Measurements from ENCODE around the gene ASTN2. TPM values are rescaled to one million over a fixed set of nuclear protein-coding genes. Genes with fewer than 3 reads are reported as not detected.

The ASTN2 gene
- polyA plus RNA-seq, 1 donor from 2014 or later = 6.8 TPM

GRCh38 chr9:116813031-116813300 lies 601.9 kb downstream of the ASTN2 start:
- H3K4me2 ChIP-seq (ENCODE audit: low read length) = no peak overlapping the region

GRCh38 chr9:116812231-116813030 lies 602.4 kb downstream of the ASTN2 start:
- Histone ChIP-seq H3K4me3 (ENCODE audit: low read length) (no peak overlapping the region), H3K36me3 (ENCODE audit: insufficient read depth, low read length) (no peaks in the 10 kb centered on the region), H3F3A (ENCODE audit: insufficient read depth, low read length, poor library complexity, severe bottlenecking) (no peaks in the 10 kb centered on the region), H3K79me2 (replicated peaks; ENCODE audit: insufficient read depth, low read length) (no peaks in the 10 kb centered on the region), H3K9me2 (ENCODE audit: insufficient read depth, low read length) (no peaks in the 10 kb centered on the region), H4K20me1 (ENCODE audit: insufficient read depth) (no peaks in the 10 kb centered on the region), H3K9ac (ENCODE audit: low read length) (no peak overlapping the region), H2AFZ (ENCODE audit: low read depth, low read length) (no peak overlapping the region), H3K27ac (ENCODE audit: low read length) (no peak overlapping the region), H3K4me2 (ENCODE audit: low read length) (no peak overlapping the region), H3K27me3 (ENCODE audit: insufficient read depth, low read depth, low read length) (no peaks in the 10 kb centered on the region), H3K9me3 (ENCODE audit: low read length) (no peaks in the 10 kb centered on the region)
- TF ChIP-seq REST (IDR thresholded peaks at IDR 0.05; ENCODE audit: borderline replicate concordance) = no peak
- no peak for TF ChIP-seq CTCF (IDR thresholded peaks at IDR 0.05; ENCODE audit: poor library complexity, severe bottlenecking)
- TF ChIP-seq MXI1 (conservative IDR thresholded peaks at IDR 0.05; ENCODE audit: poor library complexity, severe bottlenecking) = no peak
- no peak for TF ChIP-seq TAF1 (IDR thresholded peaks at IDR 0.05; ENCODE audit: low read depth)
- no peak for TF ChIP-seq POLR2AphosphoS5 (IDR thresholded peaks at IDR 0.05)
- TF ChIP-seq EP300 (conservative IDR thresholded peaks at IDR 0.05; ENCODE audit: poor library complexity, severe bottlenecking) = no peak

More at GRCh38 chr9:116813031-116813300, 601.9 kb downstream of the ASTN2 start:
- Histone ChIP-seq H3K79me2 (replicated peaks; ENCODE audit: insufficient read depth, low read length) (no peaks in the 10 kb centered on the region), H3K36me3 (ENCODE audit: insufficient read depth, low read length) (no peaks in the 10 kb centered on the region), H3K9ac (ENCODE audit: low read length) (no peak overlapping the region), H3F3A (ENCODE audit: insufficient read depth, low read length, poor library complexity, severe bottlenecking) (no peaks in the 10 kb centered on the region), H3K9me3 (ENCODE audit: low read length) (no peaks in the 10 kb centered on the region), H3K4me3 (ENCODE audit: low read length) (no peak overlapping the region), H4K20me1 (ENCODE audit: insufficient read depth) (no peaks in the 10 kb centered on the region), H2AFZ (ENCODE audit: low read depth, low read length) (no peak overlapping the region), H3K27ac (ENCODE audit: low read length) (no peak overlapping the region), H3K27me3 (ENCODE audit: insufficient read depth, low read depth, low read length) (no peaks in the 10 kb centered on the region), H3K9me2 (ENCODE audit: insufficient read depth, low read length) (no peaks in the 10 kb centered on the region)
- TF ChIP-seq CTCF (IDR thresholded peaks at IDR 0.05; ENCODE audit: poor library complexity, severe bottlenecking) (no peak), RAD21 (conservative IDR thresholded peaks at IDR 0.05) (no peak), SMC3 (conservative IDR thresholded peaks at IDR 0.05; ENCODE audit: poor library complexity) (no peak), MXI1 (conservative IDR thresholded peaks at IDR 0.05; ENCODE audit: poor library complexity, severe bottlenecking) (no peak), POLR2AphosphoS5 (IDR thresholded peaks at IDR 0.05) (no peak), EZH2 (IDR thresholded peaks at IDR 0.05; ENCODE audit: borderline replicate concordance, insufficient read depth, low read length, poor library complexity, severe bottlenecking) (no peak), REST (IDR thresholded peaks at IDR 0.05; ENCODE audit: borderline replicate concordance) (no peak), EP300 (conservative IDR thresholded peaks at IDR 0.05; ENCODE audit: poor library complexity, severe bottlenecking) (no peak), TAF1 (IDR thresholded peaks at IDR 0.05; ENCODE audit: low read depth) (no peak)
